Pancreas (tissue), 10 donors: Measurements from ENCODE around the gene ADCY5. TPM values are rescaled to one million over a fixed set of nuclear protein-coding genes. Genes with fewer than 3 reads are reported as not detected.

ENCODE experiments used
- ATAC-seq, 4 donors: fragments of 200-7000 bp; cut with Tn5 transposase; one replicate each; pipeline versions ENCODE4 v1.8.0 to v1.9.1; 2020; ENCODE audit warnings: mild to moderate bottlenecking in 4 of 4, moderate library complexity in 4 of 4
- DNase-seq, 6 donors: peaks; one replicate each; pipeline ENCODE4 v3.0.0-alpha.2; 2020
- FAIRE-seq: peaks from 2 replicates; lab custom pipeline; 2012; peaks lifted over from hg19 to GRCh38; lab: Jason Lieb, UNC
- H3K27ac ChIP-seq, 4 donors: fragments of 200-600 bp; sonication (generic); 1 replicate in 3 of 4; 2 replicates in 1 of 4; pipeline versions ENCODE4 v1.5.0 to v1.8.0; 2020
- H3K27me3 ChIP-seq, 4 donors: fragments of 200-600 bp; one replicate each; pipeline ENCODE4 v1.8.0; 2021
- H3K36me3 ChIP-seq, 3 donors: fragments of 200-600 bp; sonication (generic) in 1 of 3; one replicate each; pipeline versions ENCODE4 v1.5.0 to v1.8.0; 2020 to 2021
- H3K4me1 ChIP-seq, 3 donors: fragments of 200-600 bp; one replicate each; pipeline ENCODE4 v1.8.0; 2021
- H3K4me3 ChIP-seq, 4 donors: fragments of 200-600 bp; sonication (generic) in 2 of 4; one replicate each; pipeline versions ENCODE4 v1.5.0 to v1.8.0; 2020 to 2021
- H3K9me3 ChIP-seq, 4 donors: fragments of 200-600 bp; one replicate each; pipeline ENCODE4 v1.8.0; 2021
- CTCF ChIP-seq, 4 donors: fragments of 200-600 bp; sonication (generic) in 3 of 4; IDR thresholded peaks; one replicate each; pipeline versions ENCODE4 v1.5.0 to v1.8.0; 2021; ENCODE audit warnings: antibody characterized with exemption in 4 of 4
- WGBS, 2 donors: extraction: QIAGEN DNeasy Blood & Tissue Kit; methylation state at CpG; one replicate each; pipeline ENCODE4 v1.1.7; 2013; 5-methylcytosine and 5-hydroxymethylcytosine counted together
- intact Hi-C, 3 donors: fragments of 100-400 bp; cut with DNase I; formaldehyde crosslinking; loops; one replicate each; pipeline versions ENCODE4 v1.11.1 to v1.14.2; 2022
- polyA plus RNA-seq, 2 donors: library from polyadenylated mRNA; stranded (reverse); fragments of 200-250 nt; gene quantifications; one replicate each; pipeline ENCODE4 v1.2.3, GENCODE V29; 2013
- total RNA-seq, 6 donors: library from RNA; stranded (reverse); fragmentation: NEBNext Ultra II Directional in 4 of 6; extraction: Animal tissue kit (Norgen Biotek cat#: 25700) in 4 of 6; gene quantifications; one replicate each; pipeline versions ENCODE4 v1.2.1 to v1.2.4, GENCODE V29; 2021 to 2023
- donor health status: healthy with polysubstance abuse.
- donor health status: DM: no; HTN: no; CAD: no; lungs with moderate emphysema.
- donor health status: DM: no; HTN: no; CAD: no.
- donor health status: control.
- donor health status: control.
- donor health status: Bipolar disorder and iron deficiency.
- donor health status: DM: yes; HTN: yes; CAD: no.
- donor health status: DM: no; HTN: no; CAD: no.
- donor health status: DM: no; HTN: no; CAD: no.
- donor health status: DM: yes; HTN: yes; CAD: no.

The ADCY5 gene
- total and polyA plus RNA-seq, 8 donors, result 6.0 to 13.4 (median 9.6) TPM

GRCh38 chr3:123275691-123276090, 173.2 kb downstream of the ADCY5 start:
- intact Hi-C loops, result no loop called here
- Histone ChIP-seq H3K4me1 (peaks cover 0 to 6% (median 6%) of the 10 kb centered on the region in 3 donors), H3K4me3 (no peak overlapping the region), H3K36me3 (no peaks in the 10 kb centered on the region), H3K9me3 (no peaks in the 10 kb centered on the region), H3K27me3 (no peaks in the 10 kb centered on the region), H3K27ac (no peak overlapping the region)
- no peak for ATAC-seq
- no peak for DNase-seq
- 69 to 73% methylated on average over 3 of the region's 3 CpGs for WGBS, 2 donors
- no peak for FAIRE-seq
- no peak for TF ChIP-seq CTCF (IDR thresholded peaks at IDR 0.05)

GRCh38 chr3:123272547-123272946, 176.3 kb downstream of the ADCY5 start:
- intact Hi-C loops, result no loop called here
- H3K9me3 ChIP-seq, result no peaks in the 10 kb centered on the region
- H3K27me3 ChIP-seq, result no peaks in the 10 kb centered on the region
- WGBS, 2 donors, result 96 to 100% methylated on average over 2 of the region's 2 CpGs
- no peak overlapping the region for H3K27ac ChIP-seq
- ATAC-seq (no peak), DNase-seq (no peak), FAIRE-seq (no peak)
- H3K36me3 ChIP-seq, result no peaks in the 10 kb centered on the region
- TF ChIP-seq CTCF (IDR thresholded peaks at IDR 0.05), result no peak
- H3K4me3 ChIP-seq, result no peak overlapping the region
- peaks cover 0 to 7% (median 6%) of the 10 kb centered on the region in 3 donors for H3K4me1 ChIP-seq

- no peak for TF ChIP-seq CTCF (IDR thresholded peaks at IDR 0.05)
- peak overlapping the region in 1 of 4 donors; percentile 0 for H3K27ac ChIP-seq
- 54 to 58% methylated on average over 5 of the region's 5 CpGs for WGBS, 2 donors
- intact Hi-C loops, result no loop called here
- DNase-seq, result no peak
- peaks cover 0 to 7% (median 6%) of the 10 kb centered on the region in 3 donors for H3K4me1 ChIP-seq
- ATAC-seq, result peak in 3 of 4 donors; percentile 49 to 60 (median 55)
- H3K36me3 ChIP-seq, result no peaks in the 10 kb centered on the region
- no peaks in the 10 kb centered on the region for H3K27me3 ChIP-seq
- H3K4me3 ChIP-seq, result no peak overlapping the region
- no peak for FAIRE-seq
- H3K9me3 ChIP-seq, result no peaks in the 10 kb centered on the region
Measured at GRCh38 chr3:123271466-123272159, 177.3 kb downstream of the ADCY5 start.

- H3K4me3 ChIP-seq, result no peak overlapping the region
- DNase-seq (no peak), ATAC-seq (peak; percentile 52 to 77 (median 70)), FAIRE-seq (no peak)
- TF ChIP-seq CTCF (IDR thresholded peaks at IDR 0.05), result no peak
- peaks cover 0 to 7% (median 6%) of the 10 kb centered on the region in 3 donors for H3K4me1 ChIP-seq
- H3K9me3 ChIP-seq, result no peaks in the 10 kb centered on the region
- intact Hi-C loops, result no loop called here
- 63 to 76% methylated on average over 2 of the region's 2 CpGs for WGBS, 2 donors
- H3K36me3 ChIP-seq, result no peaks in the 10 kb centered on the region
- H3K27me3 ChIP-seq, result no peaks in the 10 kb centered on the region
- H3K27ac ChIP-seq, result peak overlapping the region in 2 of 4 donors; percentile 0 to 32
Measured at GRCh38 chr3:123270818-123271217, 178.1 kb downstream of the ADCY5 start.

GRCh38 chr3:123267821-123268220, 181.1 kb downstream of the ADCY5 start:
- no peak for TF ChIP-seq CTCF (IDR thresholded peaks at IDR 0.05)
- Histone ChIP-seq H3K9me3 (no peaks in the 10 kb centered on the region), H3K27ac (no peak overlapping the region), H3K4me1 (peaks cover 0 to 7% (median 6%) of the 10 kb centered on the region in 3 donors), H3K36me3 (no peaks in the 10 kb centered on the region), H3K27me3 (no peaks in the 10 kb centered on the region), H3K4me3 (no peak overlapping the region)
- DNase-seq (no peak), ATAC-seq (no peak), FAIRE-seq (no peak)
- intact Hi-C loops, result no loop called here
- WGBS, 2 donors, result 85 to 88% methylated on average over 2 of the region's 2 CpGs
